ENCODE data around the gene ITIH3.

Gene ITIH3

GRCh38 chr3:52779011-52779836, 15.4 kb upstream of the ITIH3 start:
- no peak for DNase-seq

DNA sequence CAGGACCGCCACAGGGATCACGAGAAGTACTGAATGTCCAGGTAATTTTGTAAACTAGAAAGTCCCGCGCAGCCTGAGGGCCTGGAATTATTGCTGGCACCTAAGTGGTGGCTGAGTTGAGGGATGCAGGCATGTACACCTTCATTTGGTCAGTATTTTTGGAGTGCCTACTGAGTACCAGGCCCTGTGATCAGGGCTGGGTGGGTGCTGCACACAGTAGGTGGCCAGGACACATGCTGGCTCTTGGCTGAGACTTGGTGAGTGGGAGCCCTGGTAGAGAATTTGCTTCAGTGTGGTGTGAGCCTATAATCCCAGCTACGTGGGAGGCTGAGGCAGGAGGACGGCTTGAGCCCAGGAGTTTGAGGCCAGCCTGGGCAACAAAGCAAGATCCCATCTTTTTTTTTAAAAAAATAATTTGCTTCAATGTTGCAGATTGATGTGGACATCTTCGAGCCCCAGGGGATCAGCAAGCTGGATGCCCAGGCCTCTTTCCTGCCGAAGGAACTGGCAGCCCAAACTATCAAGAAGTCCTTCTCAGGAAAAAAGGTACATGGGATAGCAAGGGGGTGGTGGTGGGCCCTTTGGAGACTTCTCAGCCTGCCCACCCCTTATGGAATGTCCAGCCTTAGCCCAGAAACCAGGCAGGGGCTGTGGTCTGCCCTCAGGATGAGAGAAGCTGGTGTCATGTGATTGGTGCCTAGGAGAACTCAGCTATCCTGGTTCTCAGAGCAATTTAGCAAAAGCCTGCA, 14.6 kb upstream of the ITIH3 start:
- DNase-seq: no peak

DNA sequence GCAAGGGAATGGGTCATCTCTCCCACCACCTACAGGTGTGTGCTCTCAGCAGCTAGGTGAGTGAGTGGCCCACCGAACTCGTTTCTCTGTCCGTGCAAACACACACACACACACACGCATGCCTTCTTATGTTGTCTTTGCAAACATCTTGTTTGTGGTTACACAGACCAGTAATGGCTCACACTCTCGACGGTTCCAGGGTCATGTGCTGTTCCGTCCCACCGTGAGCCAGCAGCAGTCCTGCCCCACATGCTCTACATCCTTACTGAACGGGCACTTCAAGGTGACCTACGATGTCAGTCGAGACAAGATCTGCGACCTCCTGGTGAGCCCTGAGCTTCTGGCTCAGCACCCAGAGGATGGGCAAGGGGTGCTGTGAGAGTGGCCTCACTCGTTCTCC, 12.9 kb upstream of the ITIH3 start:
- no peak for DNase-seq

DNA sequence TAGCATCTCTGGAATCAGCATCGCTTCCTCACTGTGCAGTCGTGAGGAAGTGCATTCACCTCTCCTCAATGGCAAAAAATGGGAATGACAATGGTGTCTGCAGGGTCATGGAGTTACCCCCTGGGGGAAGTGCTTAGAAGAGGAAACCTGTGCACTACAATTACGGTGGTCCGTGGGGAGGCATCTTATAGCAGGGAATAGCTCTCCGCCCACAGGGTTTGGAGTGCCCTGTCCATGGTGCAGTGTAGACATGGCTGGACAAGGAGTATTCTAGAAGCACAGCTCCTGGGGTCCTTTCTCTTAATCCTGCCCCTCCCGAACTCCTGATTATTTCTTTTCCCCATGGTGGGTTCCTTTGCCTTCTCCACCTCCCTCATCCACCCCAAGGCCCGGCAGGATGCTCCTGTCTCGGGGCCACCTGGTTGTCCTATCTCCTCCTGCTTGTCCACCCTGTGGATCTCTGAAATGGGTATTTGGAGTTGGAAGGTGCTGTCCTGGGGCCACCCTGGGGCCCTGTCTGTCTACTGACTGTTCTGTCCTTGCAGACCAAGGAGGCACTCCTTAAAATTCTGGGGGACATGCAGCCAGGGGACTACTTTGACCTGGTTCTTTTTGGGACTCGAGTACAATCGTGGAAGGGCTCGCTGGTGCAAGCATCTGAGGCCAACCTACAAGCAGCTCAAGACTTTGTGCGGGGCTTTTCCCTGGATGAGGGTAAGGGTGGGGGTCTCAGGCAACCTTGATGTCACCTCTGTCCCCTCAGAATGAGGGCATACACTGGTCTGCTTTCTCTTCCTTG, 12.0 kb upstream of the ITIH3 start:
- DNase-seq: no peak

- no peak for DNase-seq
Measured at GRCh38 chr3:52783211-52783555, 11.4 kb upstream of the ITIH3 start.

GRCh38 chr3:52784021-52784621, 10.5 kb upstream of the ITIH3 start:
- no peak for DNase-seq

- DNase-seq: no peak
Measured at GRCh38 chr3:52784931-52785590, 9.5 kb upstream of the ITIH3 start.

DNA sequence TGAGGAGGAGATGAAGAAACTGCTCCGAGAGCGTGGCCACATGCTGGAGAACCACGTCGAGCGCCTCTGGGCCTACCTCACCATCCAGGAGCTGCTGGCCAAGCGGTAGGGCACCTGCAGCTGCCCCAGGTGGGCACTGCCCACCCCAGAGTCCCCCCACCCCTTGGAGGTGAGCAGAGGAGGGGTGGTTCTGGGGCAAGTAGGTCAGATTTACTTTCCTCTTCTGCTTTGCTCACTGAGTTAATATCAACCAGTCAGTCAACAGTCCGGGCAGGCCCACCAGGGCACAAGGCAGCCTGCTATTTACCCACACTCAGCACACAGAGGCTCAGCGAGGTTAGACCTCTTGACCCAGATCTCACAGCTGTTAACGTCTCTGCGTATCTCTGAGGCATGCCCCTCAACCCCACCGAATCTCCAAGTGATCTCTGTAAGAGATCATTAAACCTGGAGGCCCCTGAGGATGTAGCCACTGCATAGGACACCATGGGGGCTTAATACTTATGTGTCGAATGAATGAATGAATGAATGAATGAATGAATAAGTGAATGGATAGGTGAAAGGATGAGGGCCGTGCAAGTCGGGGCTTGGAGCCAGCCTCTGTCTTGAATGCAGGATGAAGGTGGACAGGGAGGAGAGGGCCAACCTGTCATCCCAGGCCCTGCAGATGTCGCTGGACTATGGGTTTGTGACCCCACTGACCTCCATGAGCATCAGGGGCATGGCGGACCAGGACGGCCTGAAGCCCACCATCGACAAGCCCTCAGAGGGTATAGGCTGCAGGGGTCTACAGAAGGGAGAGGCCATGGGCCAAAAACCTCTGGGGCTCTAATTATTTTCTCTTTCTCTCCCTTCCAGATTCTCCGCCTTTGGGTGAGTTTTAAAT, 8.0 kb upstream of the ITIH3 start:
- no peak for DNase-seq

DNA sequence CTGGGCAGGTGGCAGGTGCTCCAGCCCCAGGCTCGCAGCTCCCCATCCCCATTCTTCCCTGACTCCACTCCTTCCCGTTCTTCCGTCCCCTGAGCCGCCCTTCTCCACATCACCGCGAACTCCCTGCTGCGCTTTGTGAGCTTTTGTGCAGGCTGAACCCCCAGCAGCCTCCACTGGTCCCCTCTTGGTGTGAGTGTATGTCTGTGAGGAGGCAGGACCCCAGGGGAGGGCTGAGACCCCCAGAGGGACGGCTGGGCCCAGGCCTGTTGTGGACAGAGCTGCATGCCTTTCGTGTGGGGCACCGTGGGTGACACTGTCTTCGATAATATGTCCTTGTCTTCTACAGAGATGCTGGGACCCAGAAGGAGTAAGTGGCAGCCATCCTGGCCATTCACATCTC, 7.3 kb upstream of the ITIH3 start:
- no peak for DNase-seq

DNA sequence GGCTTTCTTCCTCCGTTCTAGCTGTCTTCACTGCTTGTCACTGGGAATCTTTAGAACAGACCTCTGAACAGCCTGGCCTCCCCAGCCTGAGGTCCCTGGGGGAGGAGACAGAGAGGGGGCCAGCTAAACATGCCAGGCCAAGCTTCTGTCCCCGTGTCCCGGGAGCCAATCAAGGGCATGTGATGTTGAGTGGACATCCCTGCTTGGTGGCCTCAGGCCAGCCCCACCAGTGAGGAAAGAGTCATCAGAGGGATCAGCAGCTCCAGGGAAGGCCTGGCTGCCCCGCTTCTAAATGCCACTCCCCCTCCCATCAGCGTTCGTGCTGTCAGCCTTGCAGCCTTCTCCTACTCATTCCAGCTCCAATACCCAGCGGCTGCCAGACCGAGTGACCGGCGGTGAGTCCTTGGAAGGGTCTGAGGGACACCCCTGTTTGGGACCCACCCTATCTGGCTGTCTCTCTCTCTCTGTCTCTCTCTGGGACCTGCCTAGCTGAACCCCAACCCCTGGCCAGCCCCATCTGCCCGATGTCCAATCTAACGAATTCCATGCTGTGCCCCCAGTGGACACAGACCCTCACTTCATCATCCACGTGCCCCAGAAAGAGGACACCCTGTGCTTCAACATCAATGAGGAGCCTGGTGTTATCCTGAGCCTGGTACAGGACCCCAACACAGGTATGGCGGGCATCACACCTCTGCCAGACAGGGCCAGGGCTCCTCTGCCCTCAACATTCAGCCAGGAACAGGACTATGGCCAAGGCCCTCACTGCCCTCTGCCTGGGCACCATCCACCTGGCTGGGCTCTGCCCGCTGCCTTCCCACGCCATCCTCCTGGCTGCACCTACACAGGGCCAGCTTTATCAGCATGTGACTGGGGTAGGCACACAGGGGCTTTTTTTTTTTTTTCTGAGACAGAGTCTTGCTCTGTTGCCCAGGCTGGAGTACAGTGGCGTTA, 6.6 kb upstream of the ITIH3 start:
- no peak for DNase-seq

DNA sequence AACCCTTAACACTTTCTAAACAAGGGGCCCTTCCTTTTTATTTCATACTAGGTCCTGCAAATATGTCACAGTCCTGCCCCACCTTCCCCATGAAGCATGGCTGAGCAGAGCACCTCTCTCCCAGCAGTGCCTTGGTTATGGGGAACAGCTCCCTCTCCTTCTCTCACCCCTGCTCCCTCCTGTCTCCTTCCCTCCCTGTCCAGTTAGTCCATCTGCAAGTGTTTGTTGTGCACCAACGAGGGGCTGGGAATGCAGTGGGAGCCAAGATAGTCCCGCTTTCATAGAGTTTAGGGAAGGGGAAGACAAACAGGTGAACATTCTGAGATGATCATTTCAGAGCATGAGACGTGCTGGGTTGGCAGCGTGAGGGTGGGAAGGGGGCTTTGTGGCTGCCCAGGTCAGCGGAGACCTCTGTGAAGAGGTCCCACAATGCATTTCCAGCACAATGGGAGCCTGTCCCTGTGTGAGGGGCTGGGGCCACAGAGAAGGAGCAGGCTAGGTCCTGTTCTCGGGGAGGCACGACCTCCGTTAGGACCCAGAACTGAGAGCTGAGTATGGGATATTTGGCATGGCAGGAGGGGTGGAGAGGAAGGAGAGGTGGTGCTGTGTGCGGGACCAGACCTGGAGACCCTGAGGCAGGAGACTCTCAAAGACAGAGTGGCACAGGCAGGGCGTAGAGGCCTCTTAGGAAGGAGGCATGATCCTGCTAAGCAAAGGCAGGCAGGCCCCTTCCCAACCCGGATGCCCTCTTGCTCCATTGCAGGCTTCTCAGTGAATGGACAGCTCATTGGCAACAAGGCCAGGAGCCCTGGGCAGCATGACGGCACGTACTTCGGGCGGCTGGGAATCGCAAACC, 5.5 kb upstream of the ITIH3 start:
- no peak for DNase-seq

DNA sequence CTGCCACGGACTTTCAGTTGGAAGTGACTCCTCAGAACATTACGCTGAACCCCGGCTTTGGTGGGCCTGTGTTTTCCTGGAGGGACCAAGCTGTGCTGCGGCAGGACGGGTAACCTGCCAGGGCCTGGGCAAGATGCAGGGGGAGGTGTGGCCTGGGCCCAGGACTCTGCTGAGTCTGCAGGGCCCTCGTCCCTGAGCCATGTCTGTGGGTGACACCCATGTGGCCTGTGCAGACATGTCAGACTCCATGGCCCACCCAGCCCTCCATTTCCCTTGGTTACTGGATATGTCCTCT, 4.9 kb upstream of the ITIH3 start:
- DNase-seq: no peak

DNA sequence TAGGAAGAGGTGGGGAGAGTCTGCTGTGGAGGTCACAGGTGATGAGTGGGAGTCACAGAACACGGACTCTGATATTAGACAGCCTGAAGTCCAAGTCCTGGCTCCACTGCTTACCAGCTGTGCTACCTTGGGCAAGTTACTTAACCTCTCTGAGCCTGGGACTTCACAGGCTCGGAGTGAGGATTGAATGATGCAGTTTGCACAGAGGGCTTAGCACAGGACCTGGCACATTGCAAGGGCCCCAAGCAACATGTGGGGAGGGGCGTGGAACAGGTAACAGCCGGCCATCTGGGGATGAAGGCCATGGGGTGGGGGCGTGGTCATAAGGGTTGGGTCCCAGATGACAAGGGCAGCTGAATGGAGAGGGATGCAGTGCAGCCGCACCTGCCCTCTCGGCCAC, 4.3 kb upstream of the ITIH3 start:
- DNase-seq: no peak

DNA sequence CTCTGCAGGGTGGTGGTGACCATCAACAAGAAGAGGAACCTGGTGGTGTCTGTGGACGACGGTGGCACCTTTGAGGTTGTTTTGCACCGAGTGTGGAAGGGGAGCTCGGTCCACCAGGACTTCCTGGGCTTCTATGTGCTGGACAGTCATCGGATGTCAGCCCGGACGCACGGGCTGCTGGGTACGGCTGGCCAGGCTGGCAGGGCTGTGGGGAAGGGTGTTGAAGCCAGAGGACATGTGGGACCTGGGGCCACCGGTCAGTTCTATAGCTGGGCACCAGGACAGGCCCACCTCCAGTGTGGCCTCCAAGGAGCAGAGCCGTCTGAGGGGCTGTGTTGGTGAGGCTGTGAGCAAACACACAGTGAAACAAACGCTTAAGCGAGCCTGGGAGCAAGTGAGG, 3.9 kb upstream of the ITIH3 start:
- no peak for DNase-seq

GRCh38 chr3:52791366-52791765, 3.2 kb upstream of the ITIH3 start:
- DNase-seq: no peak

DNA sequence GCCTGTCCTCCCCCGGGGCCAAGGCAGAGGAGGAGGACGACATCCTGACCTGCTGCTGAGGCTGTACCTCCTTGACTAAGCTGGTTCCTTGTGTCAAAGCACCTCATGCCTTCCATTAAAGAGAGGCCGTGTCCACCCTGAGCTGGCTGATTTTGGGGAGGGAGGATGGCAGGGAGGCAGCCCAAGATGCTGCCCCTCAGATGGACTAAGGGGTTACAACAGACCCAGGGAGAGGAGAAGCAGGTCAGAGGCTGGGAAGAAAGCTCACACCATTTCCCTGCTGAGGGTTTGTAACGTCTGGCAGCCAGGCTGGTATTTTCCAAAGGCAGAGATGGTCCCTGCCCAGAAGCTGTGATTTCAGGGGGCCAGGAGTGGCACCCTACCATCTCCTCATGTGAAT, 2.7 kb upstream of the ITIH3 start:
- DNase-seq: no peak

- no peak for DNase-seq
Measured at GRCh38 chr3:52792413-52792812, 2.2 kb upstream of the ITIH3 start.

DNA sequence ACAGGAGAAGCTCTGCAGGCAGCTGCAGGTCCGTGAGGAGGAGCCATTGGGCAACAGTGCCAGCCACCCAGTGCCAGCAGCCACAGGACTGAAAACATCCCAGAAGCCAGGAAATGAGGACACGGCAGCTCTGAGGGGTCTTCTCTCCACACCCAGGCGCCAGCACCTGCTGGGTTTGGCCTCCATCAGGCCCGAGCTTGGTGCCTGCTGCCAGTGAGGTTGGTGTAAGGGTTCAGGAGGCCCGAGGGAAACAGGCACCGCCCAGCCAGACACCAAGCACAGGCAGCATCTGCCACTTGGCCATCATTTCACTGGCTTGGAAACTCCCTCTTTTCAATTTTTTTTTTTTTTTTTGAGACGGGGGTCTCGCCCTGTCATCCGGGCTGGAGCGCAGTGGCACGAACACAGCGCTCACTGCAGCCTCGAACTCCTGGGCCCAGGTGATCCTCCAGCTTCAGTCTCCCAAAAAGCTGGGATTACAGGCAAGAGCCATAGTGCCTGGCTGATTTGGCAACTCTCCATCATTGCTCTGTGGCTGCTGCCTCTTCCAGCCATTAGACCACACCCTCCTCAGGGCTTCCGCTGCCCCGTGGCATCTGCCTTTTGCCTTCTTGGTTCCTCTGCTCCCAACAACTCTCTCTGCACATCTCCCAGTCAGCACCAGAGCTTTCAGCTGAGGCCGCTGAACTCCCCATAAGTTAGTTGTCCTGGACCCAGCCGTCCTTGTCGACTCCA, 1.5 kb upstream of the ITIH3 start:
- DNase-seq: no peak

Data from NCI-H2227 treated with DMSO at 0.1 percent for 48 hours (cell line).